GM19193 (cell line): ENCODE results near the gene CHL1.

Experiments
- POLR2A ChIP-seq: IDR thresholded peaks from 4 replicates; pipeline ENCODE4 v1.6.1; 2011; ENCODE audit not compliant: insufficient read depth, insufficient read length; ENCODE audit errors: extremely low read depth

The CHL1 gene, protein sequence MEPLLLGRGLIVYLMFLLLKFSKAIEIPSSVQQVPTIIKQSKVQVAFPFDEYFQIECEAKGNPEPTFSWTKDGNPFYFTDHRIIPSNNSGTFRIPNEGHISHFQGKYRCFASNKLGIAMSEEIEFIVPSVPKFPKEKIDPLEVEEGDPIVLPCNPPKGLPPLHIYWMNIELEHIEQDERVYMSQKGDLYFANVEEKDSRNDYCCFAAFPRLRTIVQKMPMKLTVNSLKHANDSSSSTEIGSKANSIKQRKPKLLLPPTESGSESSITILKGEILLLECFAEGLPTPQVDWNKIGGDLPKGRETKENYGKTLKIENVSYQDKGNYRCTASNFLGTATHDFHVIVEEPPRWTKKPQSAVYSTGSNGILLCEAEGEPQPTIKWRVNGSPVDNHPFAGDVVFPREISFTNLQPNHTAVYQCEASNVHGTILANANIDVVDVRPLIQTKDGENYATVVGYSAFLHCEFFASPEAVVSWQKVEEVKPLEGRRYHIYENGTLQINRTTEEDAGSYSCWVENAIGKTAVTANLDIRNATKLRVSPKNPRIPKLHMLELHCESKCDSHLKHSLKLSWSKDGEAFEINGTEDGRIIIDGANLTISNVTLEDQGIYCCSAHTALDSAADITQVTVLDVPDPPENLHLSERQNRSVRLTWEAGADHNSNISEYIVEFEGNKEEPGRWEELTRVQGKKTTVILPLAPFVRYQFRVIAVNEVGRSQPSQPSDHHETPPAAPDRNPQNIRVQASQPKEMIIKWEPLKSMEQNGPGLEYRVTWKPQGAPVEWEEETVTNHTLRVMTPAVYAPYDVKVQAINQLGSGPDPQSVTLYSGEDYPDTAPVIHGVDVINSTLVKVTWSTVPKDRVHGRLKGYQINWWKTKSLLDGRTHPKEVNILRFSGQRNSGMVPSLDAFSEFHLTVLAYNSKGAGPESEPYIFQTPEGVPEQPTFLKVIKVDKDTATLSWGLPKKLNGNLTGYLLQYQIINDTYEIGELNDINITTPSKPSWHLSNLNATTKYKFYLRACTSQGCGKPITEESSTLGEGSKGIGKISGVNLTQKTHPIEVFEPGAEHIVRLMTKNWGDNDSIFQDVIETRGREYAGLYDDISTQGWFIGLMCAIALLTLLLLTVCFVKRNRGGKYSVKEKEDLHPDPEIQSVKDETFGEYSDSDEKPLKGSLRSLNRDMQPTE (N-terminal part only)

DNA sequence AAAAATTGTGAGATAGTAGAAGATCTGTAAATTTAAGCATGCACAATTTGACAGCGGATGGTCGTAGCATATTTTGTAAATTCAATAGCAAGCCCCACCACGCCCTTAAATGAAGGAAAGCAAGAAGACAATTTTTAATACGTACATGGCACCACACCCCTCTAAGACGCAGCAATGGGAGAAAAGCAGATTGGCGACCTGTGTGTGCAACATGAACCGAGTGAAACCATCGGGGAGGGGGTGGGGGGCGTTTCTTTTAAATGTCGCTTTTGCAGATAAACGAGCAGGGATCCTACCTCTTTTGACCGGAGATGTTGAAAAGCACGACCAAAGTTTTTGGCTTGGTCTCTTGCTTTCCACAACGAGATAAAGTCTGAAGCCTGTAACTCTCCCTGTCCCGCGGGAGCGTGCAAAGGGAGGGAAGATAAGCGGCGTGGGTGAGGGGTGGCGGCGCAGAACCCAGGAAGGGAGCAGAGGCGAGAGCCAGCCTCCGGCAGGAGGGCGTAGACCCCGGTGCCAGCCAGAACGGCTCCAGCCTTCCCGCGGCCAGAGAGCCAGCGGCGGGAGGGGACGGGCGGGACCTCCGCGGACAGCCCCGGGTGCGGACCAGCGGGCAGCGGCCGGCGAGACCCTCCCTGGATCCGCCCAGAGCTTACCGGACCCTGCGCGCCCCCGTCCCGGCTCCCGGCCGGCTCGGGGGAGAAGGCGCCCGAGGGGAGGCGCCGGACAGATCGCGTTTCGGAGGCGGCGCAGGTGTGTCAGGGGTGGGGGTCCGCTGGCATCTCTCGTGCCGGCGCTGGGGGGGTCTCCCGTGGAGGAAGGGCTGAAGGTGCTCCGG lies at the start of gene CHL1:
Gene CHL1 (plus strand): TSS at position 453 of the 838 bp plus-strand sequence. CDS start 123,014 bp downstream, outside the sequence.
- no peak for TF ChIP-seq POLR2A

DNA sequence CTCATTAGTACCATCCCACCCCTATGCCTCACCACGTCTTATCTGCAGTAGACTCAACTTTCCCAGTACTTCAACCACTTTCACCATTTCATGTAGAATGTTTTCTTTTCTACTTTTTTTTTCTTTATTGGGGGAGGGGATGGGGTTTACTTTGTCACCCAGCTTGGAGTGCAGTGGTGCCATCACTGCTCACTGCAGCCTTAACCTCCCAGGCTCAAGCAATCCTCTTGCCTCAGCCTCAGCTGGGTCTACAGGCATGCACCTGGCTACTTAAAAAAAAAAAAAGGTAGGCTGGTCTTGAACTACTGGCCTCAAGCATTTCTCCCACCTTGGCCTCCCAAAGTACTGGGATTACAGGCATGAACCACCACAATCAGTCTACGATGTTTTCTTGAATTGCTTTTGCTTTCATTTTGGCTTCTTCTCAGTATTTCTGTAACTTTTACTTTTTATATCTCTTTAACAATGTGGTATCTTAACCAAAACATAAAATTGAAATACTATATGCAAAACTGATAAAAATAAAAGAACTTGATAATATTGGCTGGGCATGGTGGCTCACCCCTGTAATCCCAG lies 44.9 kb upstream of the CHL1 start:
- no peak for TF ChIP-seq POLR2A

DNA sequence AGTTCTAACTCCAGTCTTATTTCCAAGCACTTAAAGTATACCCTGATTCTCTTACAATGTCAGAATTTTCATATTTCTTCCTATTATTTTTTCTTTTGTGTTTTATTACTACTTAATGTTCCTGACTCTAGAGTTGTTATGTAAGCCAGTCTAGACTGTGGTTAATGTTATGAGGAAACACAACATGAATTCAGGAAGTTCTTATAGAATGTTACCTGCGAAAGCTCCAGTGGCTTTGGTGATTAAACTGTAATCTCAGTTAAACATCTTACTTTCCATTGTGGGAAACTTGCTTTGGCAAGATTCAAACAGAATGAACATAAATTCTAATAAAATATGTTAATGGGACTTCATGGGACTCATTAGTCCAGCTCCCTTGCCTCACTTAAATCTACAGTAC lies 36.6 kb upstream of the CHL1 start:
- TF ChIP-seq POLR2A, result no peak

DNA sequence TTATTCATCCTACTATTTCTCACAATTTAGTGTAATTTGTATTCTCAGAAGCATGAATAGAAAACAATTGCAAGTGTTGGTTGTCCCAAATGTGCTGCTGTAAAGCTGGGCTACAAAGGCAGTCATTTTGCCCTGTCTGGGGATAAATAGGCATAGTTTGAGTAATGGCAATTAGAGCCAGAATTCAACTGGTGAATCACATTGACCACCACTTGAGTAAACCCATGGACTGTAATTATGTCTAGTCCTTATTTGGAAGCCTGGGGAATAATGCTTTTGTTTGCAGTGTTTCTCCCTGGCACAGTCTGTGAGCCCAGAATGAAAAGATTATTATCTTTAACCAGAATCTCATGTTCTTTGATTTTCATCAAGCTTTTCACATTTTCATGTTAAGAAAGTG lies 30.5 kb upstream of the CHL1 start:
- TF ChIP-seq POLR2A, result no peak

DNA sequence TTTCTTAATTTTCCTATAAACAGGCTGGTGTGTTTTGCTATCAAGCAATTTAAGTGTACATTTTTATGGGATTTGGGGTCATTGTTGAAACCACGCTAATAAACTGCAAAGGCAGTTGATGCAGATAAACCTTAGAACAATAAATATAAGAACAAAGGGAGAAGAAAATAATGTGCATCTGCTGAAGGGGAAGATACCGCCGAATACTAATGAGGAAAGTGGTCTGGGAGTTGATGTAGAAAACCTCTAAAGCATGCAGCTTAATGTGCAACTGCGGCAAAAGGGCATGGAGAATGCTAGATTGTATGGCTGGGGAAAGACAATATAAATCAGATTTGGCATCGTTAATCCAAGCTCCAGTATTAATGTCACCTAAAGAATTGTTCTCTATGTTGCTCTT lies 29.8 kb upstream of the CHL1 start:
- no peak for TF ChIP-seq POLR2A

DNA sequence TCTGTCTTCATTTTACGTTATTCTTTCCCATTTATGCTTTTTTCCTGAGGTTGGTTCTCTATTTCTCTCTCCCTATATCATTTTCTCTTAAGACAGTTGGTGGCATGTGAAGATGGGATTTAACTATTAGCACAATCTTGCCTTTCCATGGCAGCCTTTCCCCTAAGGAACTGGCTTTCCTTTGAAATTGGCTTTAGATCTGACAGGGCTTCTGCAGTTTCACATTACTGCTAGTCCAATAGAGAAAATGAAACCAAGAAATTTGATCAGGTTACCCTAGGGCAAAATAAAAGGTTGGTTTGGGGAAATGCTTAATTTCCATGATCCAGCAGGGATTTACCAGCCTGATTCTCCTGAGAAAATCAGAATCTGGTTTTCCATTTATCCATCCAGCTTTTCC lies 22.7 kb upstream of the CHL1 start:
- TF ChIP-seq POLR2A, result no peak

DNA sequence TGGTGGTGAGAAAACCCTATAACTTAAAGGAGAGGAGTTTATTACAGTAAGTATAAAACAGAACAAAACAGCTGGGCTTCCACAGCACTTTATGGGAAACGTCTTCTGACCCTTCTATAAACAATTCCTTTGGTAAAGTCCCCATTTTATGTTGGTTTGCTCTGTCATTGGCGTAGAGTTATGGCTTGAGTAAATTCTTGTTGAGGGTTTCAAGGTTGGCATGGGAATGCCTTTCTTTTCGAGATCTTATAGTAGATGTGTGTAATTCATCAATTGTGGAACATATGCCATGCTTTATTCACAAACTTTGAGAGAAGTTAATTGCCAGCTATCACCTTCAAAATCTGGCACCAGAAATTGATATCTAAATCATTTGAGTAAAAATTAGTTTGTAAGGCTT lies 11.6 kb upstream of the CHL1 start:
- no peak for TF ChIP-seq POLR2A

DNA sequence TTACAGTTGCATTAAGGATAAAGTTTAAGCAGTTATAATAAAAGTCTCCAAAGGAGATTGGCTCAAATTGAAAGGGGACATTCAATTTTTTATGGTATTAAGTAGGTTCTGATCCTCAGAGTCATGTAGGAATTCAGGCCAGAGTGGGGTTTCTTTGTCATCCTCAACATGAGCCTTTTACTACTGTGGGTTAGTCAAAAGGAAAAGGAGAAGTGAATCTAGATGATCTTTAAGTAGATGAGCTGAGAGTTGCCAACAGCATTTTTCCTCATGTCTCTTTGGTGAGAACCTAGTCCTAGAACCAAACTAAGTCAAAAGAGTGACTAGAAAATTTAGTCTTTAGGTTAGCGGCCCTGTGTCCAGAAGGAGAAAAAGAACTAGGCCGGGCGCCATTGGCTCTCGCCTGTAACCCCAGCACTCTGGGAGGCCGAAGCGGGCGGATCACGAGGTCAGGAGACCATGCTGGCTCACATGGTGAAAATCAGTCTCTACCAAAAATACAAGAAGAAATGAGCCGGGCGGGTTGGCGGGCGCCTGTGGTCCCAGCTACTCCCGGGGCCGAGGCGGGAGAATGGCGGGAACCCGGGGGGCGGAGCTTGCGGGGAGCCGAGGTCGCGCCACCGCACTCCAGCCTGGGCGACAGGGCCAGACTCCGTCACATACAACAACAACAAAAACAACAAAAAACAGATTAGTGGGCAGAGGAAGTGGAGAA lies 4.2 kb upstream of the CHL1 start:
- TF ChIP-seq POLR2A, result no peak

DNA sequence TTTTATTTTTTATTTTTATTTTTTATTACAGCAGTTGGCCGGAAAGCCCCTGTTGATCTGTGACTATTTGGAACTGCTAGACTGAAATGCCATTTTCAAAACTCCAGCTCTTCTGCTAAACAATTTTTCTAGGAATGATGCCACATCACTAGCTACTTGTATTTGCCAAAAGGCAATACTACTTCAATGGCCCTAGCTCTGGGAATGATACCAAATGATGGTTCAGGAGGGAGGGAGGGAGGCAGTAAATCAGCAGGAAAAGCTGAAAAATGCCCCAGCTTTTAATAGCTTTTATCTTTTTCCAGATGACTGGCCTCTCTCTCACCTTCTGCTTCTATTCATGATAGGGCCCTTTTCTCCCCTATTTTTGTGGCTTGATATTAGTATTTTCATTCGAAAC lies 2.6 kb upstream of the CHL1 start:
- no peak for TF ChIP-seq POLR2A

DNA sequence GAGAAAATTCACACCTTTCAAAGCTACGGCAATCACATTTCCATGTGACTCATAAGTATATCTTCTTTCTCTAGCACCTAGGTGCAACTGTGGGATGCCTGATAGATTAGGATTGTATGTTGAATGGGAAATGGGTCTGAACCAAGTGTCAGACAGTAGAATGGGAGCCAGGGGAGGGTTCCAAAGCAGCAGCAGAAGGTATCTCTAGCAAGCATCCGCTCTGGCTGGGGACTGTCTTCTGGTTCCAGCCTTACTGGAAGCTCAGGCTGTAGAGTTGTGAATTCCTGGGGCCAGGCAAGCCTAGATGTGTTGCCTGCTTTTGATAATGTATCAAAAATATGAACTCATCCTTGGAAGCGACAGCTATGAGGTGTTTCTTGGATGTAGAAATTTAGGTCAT lies 2.1 kb upstream of the CHL1 start:
- no peak for TF ChIP-seq POLR2A

DNA sequence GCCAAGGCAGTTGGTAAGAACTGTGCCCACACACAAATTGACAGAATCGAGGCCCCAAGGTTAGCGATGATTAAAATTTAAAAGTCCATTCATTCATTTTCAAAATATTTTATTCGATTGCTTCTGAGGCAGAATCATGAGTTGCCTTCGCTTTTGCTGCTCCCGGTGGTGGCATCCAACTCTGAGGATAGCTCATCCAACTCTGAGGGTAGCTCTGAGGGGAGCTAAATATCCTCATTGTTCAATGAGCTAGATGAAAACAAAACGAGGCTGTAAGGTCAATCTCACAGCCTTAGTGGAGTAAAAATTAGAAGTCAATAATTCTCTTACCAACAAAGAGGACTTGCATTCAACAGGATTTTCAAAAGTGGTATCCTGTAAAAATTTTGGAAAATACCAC lies 897 bp upstream of the CHL1 start:
- TF ChIP-seq POLR2A, result no peak

DNA sequence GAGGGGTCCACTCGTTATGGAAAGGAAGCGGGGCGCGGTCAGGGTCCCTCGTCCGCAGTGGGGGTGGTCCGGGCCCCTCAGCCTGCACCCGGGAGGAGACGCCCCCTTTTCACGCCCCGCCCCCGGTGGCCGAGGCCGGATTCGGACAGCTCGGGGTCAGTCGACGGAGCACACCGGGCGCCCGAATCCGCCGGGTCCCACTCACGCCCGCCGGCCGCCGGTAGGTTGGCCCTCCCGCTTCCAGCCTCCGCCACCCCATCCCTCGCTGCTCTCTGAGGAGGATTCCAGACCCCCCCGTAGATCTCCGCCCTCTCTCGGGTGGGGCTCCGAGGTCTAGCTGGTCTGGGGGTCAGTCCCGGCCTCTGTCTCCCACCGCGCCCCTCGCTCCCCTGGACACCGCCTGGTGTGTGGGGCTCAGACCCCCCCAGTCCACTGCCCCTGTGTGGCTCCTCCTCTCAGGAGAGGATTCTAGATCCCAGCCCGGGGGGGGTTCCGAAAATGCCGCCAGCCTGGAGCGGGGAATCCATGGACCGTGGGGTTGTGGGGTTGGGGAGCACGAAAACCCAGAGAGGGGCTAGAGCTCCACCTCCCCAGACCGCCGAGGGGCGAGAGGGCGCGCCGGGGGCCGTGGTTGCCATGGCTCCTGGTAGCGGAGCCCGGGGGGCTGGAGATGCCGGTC lies 725 bp downstream of the CHL1 start:
- no peak for TF ChIP-seq POLR2A

DNA sequence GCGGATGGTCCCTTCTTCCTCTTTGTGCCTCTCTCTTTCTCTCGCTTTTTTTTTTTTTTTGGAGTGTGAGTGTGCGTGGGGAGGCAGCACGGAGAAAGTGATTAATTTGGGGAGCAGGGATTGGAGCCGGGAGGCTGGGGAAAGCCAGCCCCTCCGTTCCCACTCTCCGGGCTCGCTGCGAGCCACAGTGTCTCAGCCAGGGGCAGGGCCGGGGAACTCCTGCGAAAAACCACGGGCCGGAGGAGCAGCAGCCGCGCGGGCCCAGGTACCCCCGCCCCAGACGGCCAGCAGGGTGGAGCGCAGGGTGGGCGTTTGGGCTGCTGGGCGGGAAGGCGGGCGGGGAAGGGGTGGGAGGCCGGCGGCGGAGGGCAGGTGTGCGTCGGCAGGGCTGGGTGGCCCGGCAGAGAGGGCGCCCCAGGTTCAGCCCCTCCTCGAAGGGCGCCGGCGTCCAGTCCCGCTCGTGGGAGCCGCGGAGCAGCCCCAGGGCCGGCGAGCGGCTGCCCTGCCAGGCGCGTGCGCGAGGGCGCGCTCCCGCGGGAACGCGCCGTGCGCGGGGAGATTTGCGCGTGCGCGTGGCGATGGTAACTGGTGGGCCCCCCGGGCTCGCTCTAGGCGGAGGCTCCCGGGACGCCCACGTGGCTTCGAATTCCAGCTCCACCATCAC lies 1.4 kb downstream of the CHL1 start:
- peak; percentile 19 for TF ChIP-seq POLR2A

DNA sequence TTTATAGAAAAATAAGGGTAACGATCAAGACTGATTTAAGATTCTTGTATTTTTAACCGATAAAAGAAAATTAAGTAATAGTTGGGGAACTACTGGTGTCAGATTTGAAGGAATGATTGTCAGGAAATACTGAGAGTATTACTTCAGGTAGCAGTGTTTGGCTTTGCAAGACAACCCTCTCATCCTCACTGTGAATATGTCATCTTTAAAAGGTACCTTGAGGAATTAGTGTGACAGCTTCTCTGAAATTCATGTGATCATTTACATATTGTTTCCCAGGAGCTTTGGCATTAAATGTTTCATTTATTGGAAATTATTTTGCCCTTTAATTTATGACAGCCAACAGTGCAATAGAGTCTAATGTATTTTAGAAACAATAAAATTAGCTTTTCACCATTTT lies 3.3 kb downstream of the CHL1 start:
- TF ChIP-seq POLR2A, result no peak
